ENCODE data around the gene MAML2.

- TF ChIP-seq POLR2A (IDR thresholded peaks at IDR 0.05) (no peak), CTCF (IDR thresholded peaks at IDR 0.05) (no peak), POLR2AphosphoS5 (IDR thresholded peaks at IDR 0.05) (no peak)
These were observed 13.0 kb downstream of the MAML2 start for GRCh38 chr11:96329855-96330510.
